GM11168 (cell line): Measurements from ENCODE around the gene FAM131B.

ENCODE experiments used
- in situ Hi-C: fragments of 300-500 bp; cut with MboI; formaldehyde crosslinking; loops from one replicate; pipeline ENCODE4 v1.12.0; 2022; ENCODE audit warnings: low sequenced_read_pairs; ENCODE audit not compliant: unreplicated experiment

Gene FAM131B

DNA sequence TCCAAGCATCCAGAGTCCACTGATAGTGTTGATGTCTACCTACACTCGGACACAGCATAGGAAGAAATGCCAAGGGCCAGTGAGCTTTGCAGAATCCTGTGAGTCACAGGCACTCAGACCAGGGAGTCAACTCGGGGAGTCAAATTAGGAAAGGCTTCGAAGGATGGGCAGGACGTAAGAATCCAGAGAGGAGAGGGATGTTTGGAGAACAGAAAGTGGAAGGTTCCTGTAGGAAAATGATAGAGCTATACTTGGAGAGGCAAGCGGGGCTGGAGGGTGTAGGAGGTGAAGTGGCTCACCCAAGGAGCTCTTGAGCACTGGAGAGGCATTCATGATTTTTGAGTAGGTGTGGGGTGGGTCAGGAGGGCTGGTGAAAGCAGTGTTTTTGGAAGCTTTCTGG, 21.6 kb upstream of the FAM131B start:
- in situ Hi-C loops = no loop called here

GRCh38 chr7:143383642-143383957, 21.1 kb upstream of the FAM131B start:
- in situ Hi-C loops = no loop called here

- in situ Hi-C loops = no loop called here
These were observed 20.5 kb upstream of the FAM131B start for GRCh38 chr7:143382791-143383641.

GRCh38 chr7:143382126-143382790, 19.7 kb upstream of the FAM131B start:
- in situ Hi-C loops = no loop called here

DNA sequence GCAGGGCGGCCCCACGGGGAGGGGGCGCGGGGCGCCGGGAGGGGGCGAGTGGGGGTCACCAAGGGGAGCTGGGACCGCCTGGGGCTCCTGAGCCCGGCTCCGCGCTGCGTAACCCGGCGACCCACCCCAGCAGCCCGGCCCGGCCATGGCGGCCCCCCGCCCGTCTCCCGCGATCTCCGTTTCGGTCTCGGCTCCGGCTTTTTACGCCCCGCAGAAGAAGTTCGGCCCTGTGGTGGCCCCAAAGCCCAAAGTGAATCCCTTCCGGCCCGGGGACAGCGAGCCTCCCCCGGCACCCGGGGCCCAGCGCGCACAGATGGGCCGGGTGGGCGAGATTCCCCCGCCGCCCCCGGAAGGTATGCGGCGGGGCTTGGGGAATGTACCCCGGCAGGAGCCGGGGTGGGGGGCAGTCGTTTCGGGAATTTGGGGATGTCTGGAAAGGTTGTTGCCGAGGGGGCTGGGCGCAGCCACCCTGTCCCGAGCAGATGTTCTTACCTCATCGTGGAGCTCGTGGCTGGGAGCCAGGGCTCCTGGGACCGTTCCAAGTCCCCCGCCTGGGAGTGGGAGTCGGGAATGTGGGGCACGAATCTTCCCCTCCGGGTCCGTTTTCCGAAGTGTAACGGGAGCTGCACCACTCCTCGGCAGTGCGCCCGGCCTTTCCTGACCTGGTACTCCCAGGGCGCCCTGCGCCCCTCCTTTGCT, 19.1 kb upstream of the FAM131B start:
- in situ Hi-C loops = no loop called here

- in situ Hi-C loops = no loop called here
These were observed 18.3 kb upstream of the FAM131B start, which contains the start of gene ZYX for GRCh38 chr7:143380646-143381426. Gene ZYX (plus strand): TSS chr7:143381345. CDS start chr7:143381572, 227 bp downstream.

GRCh38 chr7:143380260-143380645, 17.7 kb upstream of the FAM131B start:
- in situ Hi-C loops = no loop called here

- in situ Hi-C loops = no loop called here
These were observed 17.2 kb upstream of the FAM131B start for GRCh38 chr7:143379611-143380259.

- in situ Hi-C loops = no loop called here
These were observed 13.9 kb upstream of the FAM131B start for GRCh38 chr7:143376396-143376795.

DNA sequence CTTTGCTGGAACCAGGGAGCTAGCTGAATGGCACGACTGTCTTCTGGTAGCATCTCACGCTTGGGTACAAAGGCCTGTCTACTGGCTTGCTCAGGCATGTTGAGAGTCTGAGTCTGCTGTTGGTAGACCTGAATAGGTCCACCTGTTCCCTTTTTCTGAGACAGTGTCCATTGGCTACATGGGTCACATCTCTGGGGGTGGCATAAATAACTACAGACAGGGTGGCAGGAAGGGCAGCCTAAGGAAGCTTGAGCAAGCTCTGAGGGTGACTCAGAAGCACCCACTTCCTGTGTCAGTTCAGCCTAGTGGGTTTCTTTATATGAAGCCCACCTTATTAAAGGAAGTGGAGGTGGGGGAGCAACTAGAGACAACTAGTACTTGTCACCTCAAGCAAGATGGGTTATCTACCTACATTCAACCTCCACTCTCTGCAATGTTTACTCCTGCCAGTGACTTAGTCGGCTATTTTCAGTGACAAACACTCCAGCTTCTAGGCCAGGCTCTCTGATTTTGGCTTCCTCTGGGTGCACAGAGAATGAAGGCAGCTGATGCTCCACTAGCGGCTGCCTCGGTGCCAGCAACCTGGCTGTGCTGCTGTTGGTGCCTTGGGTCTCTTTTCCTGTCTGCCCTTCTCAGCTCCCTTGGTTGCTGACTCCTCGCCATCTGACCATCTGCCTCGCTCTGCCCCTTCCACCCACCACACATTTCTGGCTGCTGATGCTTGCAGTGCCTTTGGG, 13.0 kb upstream of the FAM131B start:
- in situ Hi-C loops = no loop called here

DNA sequence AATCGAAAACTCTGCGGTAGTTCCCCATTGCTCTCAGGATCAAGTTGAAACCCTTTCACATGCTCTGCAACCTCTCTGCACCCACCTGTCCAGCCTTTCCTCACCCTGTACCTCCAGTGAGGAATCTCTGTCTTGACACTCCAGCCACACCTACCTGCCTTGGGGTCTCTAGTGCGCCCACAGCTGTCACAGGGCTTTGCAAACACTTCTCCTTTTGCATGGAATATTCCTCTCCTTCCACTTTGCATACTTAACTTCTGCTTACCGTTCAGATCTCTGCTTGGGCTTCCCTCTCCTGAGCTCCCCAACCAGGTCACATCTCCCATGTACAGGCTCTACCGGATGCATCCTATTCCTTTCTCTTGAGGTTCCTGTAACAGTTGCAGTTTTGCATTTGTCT, 12.0 kb upstream of the FAM131B start:
- in situ Hi-C loops = no loop called here

GRCh38 chr7:143373255-143373794, 10.8 kb upstream of the FAM131B start:
- in situ Hi-C loops = no loop called here

DNA sequence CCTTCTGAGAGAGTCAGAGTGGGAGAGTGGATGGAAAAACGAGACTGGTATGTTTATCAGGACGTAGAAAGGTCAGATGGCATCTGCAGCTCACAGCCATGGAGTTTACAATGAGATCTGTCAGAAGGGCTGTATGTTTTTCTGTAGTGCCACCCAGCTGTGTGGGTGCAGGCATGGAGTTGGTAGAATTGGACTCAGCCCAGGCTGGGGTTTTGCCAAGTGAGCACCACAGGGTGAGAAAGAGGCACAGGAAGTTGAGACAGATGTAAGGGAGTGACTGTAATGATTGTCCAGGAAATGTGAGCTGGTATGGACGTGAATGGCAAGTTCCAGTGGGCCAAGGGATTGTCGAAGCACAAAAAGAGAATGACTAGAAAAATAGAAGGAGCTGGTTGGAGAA, 9.6 kb upstream of the FAM131B start:
- in situ Hi-C loops = no loop called here

DNA sequence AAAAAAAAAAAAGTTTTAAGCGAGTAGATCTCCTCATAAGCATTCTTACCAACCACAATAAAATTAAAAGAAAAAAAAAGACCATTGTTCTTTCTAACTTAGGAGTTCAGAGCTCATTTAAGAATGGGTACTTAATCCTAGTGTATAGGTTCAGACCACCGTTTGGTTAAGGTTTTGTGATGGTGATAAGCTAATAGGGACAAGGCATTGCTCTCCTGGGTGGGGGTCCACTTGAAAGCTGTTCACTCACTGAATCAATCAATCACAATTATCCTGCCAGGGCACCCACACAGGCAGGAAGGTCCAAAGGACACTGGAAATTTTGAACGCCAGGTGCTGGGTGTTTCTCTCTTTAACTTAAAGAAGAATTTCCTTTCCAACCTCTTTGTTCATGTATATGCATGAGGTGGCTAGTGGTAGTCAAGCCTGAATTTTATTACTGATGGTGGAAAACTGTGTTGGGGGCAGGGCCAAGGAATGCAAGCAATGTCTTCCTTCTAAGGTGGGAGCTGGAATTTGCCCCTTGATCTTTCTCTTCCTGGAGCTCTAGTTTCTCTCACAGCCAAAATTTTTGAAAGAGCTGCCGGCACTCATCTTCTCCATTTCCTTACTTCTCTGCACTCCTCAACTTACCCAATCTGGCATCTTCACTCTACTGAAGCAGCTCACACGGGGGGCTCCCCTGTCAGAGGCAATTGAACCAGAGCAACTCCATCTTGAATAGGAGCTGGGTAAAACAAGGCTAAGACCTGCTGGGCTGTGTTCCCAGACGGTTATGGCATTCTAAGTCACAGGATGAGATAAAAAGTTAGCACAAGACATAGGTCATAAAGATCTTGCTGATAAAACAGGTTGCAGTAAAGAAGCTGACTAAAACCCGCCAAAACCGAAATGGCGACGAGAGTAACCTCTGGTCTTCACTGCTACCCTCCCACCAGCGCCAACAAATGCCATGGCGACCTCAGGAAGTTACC, 7.5 kb upstream of the FAM131B start:
- in situ Hi-C loops = no loop called here

DNA sequence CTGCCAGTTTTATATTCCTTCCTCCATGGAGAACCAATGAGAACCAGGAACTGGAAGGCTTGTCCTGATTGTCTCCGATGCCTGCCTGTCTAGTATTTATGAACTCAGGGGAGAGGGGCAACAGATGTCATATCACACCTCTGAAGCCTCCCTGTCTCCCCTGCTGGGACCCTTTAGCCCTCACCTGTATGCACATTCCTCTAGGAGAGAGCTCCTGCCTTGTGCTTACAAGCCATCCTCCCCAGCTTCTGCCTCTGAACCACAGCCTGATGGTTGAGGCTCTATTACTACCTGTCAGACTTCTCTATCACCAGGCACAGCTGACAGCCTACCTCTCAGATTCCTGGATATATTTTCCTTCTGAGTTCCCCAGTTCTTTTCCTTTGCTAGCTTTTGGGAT, 5.9 kb upstream of the FAM131B start:
- in situ Hi-C loops = no loop called here

- in situ Hi-C loops = no loop called here
These were observed 5.5 kb upstream of the FAM131B start for GRCh38 chr7:143367972-143368371.

DNA sequence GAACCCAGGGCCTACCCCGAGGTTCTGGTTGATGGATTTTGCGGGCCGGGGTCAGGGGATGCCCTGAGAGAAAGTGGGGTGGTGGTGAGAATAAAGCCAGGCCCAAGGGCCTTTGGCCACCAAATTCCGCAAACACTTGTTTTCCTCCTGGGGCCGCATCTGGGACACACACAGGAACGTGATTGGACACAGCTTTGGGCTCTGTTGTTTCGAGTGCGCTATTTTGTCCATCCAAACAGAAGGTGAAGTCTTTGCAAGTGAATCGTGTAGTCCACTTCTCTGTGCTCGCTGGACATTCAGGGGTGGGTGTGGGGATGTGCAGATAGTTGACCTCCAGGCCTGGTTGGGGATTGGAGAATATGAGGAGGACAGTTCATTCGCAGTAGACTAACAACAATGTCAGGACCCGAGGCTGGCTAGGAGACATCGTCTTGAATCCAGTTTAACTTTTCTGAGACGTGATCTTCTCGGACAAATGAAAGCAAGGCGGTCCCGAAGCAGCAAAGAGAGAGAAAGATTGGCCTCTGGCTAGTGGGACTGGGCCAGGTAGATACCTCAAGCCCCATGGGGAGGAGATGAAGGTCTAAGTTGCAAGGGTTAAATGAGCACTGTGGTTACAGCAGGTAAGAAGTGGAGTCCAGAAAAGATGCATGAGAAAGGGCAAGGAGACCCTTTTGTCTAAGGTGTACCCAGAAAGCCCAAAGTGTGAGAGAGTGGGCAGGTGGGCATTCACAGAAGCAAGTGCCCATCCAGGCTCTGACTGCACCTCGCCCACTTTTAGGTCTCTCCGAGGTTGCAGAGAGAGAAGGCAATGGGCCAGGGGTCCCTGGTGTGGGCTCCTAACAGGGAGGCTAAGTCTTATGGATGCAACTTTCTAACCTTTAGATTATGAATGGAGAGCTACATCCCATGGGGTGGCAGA, 764 bp upstream of the FAM131B start:
- in situ Hi-C loops = no loop called here
